Ramos (cell line): ENCODE measurements around the gene CEP164.
"Not testable (repeated sequence)": the region's sequence is repeated elsewhere in the genome, so short reads cannot be mapped to it uniquely, and the experiment has no call there.

Experiments
- in situ Hi-C: fragments of 300-500 bp; cut with MboI; formaldehyde crosslinking; loops from one replicate; pipeline ENCODE4 v1.14.3; 2022; ENCODE audit warnings: low sequenced_read_pairs; ENCODE audit not compliant: unreplicated experiment

Gene CEP164

GRCh38 chr11:117391181-117391580 lies 63.5 kb downstream of the CEP164 start:
- in situ Hi-C loops = no loop called here

GRCh38 chr11:117392001-117392690 lies 64.5 kb downstream of the CEP164 start:
- in situ Hi-C loops = no loop called here

GRCh38 chr11:117392979-117393378 lies 65.3 kb downstream of the CEP164 start:
- in situ Hi-C loops = no loop called here

- in situ Hi-C loops = no loop called here
Measured at GRCh38 chr11:117394221-117394925, 66.7 kb downstream of the CEP164 start.

- in situ Hi-C loops = no loop called here
Measured at GRCh38 chr11:117395476-117395875, 67.8 kb downstream of the CEP164 start.

GRCh38 chr11:117396970-117397369 lies 69.3 kb downstream of the CEP164 start:
- in situ Hi-C loops = no loop called here

- in situ Hi-C loops = not testable (repeated sequence)
Measured at GRCh38 chr11:117398618-117399017, 71.0 kb downstream of the CEP164 start.

GRCh38 chr11:117399100-117399840 lies 71.6 kb downstream of the CEP164 start:
- in situ Hi-C loops = not testable (repeated sequence)

GRCh38 chr11:117405898-117406297 lies 78.2 kb downstream of the CEP164 start:
- in situ Hi-C loops = not testable (repeated sequence)

- in situ Hi-C loops = no loop called here
Measured at GRCh38 chr11:117407016-117407415, 79.4 kb downstream of the CEP164 start.

- in situ Hi-C loops = no loop called here
Measured at GRCh38 chr11:117408356-117408755, 80.7 kb downstream of the CEP164 start.

GRCh38 chr11:117409511-117409910 lies 81.9 kb downstream of the CEP164 start:
- in situ Hi-C loops = no loop called here

- in situ Hi-C loops = no loop called here
Measured at GRCh38 chr11:117410238-117410637, 82.6 kb downstream of the CEP164 start.

GRCh38 chr11:117410861-117411710 lies 83.4 kb downstream of the CEP164 start:
- in situ Hi-C loops = no loop called here

GRCh38 chr11:117411736-117412135 lies 84.1 kb downstream of the CEP164 start:
- in situ Hi-C loops = no loop called here

GRCh38 chr11:117412176-117412575 lies 84.5 kb downstream of the CEP164 start:
- in situ Hi-C loops = no loop called here

- in situ Hi-C loops = no loop called here
Measured at GRCh38 chr11:117412653-117413275, 85.1 kb downstream of the CEP164 start.

GRCh38 chr11:117413616-117414015 lies 86.0 kb downstream of the CEP164 start:
- in situ Hi-C loops = no loop called here

- in situ Hi-C loops = no loop called here
Measured at GRCh38 chr11:117414724-117415123, 87.1 kb downstream of the CEP164 start.

- in situ Hi-C loops = no loop called here
Measured at GRCh38 chr11:117415358-117415896, 87.8 kb downstream of the CEP164 start.
